ENCODE results near the gene LRRC4C.

DNA sequence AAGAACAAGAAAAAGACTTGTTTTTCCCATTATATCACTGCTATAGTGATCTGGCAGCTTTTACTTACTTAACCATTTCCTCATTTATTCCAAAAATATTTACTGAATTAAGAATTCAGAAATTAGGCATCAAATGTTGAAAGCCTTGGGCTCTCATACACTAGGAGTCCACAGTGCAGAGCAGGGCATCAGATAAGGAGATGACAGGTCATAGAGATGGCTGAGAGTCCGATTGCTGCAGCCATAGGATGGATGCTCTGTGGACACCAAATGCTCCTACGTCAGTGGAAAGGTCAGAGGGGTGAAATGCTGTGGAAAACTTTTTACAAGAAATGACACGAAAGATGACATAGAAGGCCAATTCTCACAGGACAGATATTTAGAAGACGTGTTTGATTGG lies 771.1 kb downstream of the LRRC4C start:
- TF ChIP-seq, protein P1, sequence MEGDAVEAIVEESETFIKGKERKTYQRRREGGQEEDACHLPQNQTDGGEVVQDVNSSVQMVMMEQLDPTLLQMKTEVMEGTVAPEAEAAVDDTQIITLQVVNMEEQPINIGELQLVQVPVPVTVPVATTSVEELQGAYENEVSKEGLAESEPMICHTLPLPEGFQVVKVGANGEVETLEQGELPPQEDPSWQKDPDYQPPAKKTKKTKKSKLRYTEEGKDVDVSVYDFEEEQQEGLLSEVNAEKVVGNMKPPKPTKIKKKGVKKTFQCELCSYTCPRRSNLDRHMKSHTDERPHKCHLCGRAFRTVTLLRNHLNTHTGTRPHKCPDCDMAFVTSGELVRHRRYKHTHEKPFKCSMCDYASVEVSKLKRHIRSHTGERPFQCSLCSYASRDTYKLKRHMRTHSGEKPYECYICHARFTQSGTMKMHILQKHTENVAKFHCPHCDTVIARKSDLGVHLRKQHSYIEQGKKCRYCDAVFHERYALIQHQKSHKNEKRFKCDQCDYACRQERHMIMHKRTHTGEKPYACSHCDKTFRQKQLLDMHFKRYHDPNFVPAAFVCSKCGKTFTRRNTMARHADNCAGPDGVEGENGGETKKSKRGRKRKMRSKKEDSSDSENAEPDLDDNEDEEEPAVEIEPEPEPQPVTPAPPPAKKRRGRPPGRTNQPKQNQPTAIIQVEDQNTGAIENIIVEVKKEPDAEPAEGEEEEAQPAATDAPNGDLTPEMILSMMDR (conservative IDR thresholded peaks at IDR 0.05 in 1 of 2, IDR thresholded peaks at IDR 0.05 in 1 of 2; ENCODE audit: extremely low read depth in 1 of 2, insufficient read depth in 1 of 2, low read depth in 1 of 2, low read length in 2 of 2), result no peak
- TF ChIP-seq EZH2 (IDR thresholded peaks at IDR 0.05; ENCODE audit: borderline replicate concordance, low read length), result no peak
